ENCODE results near the gene DDX20. TPM values are rescaled to one million over a fixed set of nuclear protein-coding genes. Genes with fewer than 3 reads are reported as not detected.
"Not testable (repeated sequence)": the region's sequence is repeated elsewhere in the genome, so short reads cannot be mapped to it uniquely, and the experiment has no call there.

DDX20 gene
- total and polyA plus RNA-seq, 11 donors = 2.9 to 12.9 (median 7.3) TPM

- H3K27me3 ChIP-seq = no peaks in the 10 kb centered on the region
- no peak overlapping the region for H3K27ac ChIP-seq
- TF ChIP-seq POLR2A (IDR thresholded peaks at IDR 0.05) (no peak), CTCF (IDR thresholded peaks at IDR 0.05) (no peak)
- intact Hi-C loops (cut with DNase I) = loop anchor here in 5 of 10 donors (5.0 to 10.0 kb wide), 2 partner anchors 543 to 545 kb away; no protein-coding TSS in a partner anchor
- ATAC-seq (peak in 3 of 4 donors; percentile 31 to 73 (median 38)), DNase-seq (no peak)
- H3K9me3 ChIP-seq = no peaks in the 10 kb centered on the region
- no peaks in the 10 kb centered on the region for H3K36me3 ChIP-seq
- 45 to 56% (median 48%) methylated on average over 5 of the region's 5 CpGs for WGBS, 4 donors
- no peak overlapping the region for H3K4me3 ChIP-seq
- peaks cover 0 to 8% (median under 1%) of the 10 kb centered on the region in 12 donors for H3K4me1 ChIP-seq
Measured at GRCh38 chr1:111792249-111792648, 36.5 kb downstream of the DDX20 start.

- intact Hi-C loops (cut with DNase I) = loop anchor here in 5 of 10 donors (5.0 to 10.0 kb wide), 2 partner anchors 541 to 543 kb away; no protein-coding TSS in a partner anchor
- no peak for TF ChIP-seq POLR2A (IDR thresholded peaks at IDR 0.05)
- no peak for TF ChIP-seq CTCF (IDR thresholded peaks at IDR 0.05)
- ATAC-seq (no peak), DNase-seq (no peak)
- Histone ChIP-seq H3K4me1 (peaks cover 0 to 8% (median under 1%) of the 10 kb centered on the region in 12 donors), H3K27me3 (no peaks in the 10 kb centered on the region), H3K27ac (no peak overlapping the region), H3K9me3 (no peaks in the 10 kb centered on the region), H3K4me3 (no peak overlapping the region), H3K36me3 (no peaks in the 10 kb centered on the region)
- 39 to 81% (median 56%) methylated on average over 2 of the region's 2 CpGs for WGBS, 4 donors
Measured at GRCh38 chr1:111793923-111794322, 38.2 kb downstream of the DDX20 start.

DNA sequence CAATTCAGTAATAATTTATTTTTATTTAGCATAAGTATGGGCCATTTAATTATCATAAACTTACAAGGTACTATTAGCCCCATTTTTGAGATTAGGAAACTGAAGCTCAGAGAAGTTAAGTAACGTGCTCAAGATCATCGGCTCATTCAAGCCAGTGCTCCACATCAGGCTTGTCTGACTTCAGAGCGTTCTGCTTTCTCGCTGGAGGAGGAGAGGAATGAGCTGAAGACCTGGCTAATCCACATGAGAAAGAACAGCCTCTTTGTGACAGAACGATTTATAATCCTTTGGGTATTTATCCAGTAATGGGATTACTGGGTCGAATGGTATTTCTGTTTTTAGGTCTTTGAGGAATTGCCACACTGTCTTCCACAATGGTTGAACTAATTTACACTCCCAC is 39.7 kb downstream of the DDX20 start:
- WGBS, 4 donors = 84 to 90% (median 87%) methylated on average over 6 of the region's 6 CpGs
- no peak for ATAC-seq
- H3K36me3 ChIP-seq = no peaks in the 10 kb centered on the region
- DNase-seq = no peak
- no peak overlapping the region for H3K4me3 ChIP-seq
- no peak overlapping the region for H3K27ac ChIP-seq
- peaks cover 0 to 8% (median 0%) of the 10 kb centered on the region in 12 donors for H3K4me1 ChIP-seq
- H3K27me3 ChIP-seq = no peaks in the 10 kb centered on the region
- H3K9me3 ChIP-seq = no peaks in the 10 kb centered on the region
- intact Hi-C loops (cut with DNase I) = loop anchor here in 7 of 10 donors (5.0 to 10.0 kb wide), 3 partner anchors 197 to 542 kb away; no protein-coding TSS in a partner anchor
- no peak for TF ChIP-seq CTCF (IDR thresholded peaks at IDR 0.05)

DNA sequence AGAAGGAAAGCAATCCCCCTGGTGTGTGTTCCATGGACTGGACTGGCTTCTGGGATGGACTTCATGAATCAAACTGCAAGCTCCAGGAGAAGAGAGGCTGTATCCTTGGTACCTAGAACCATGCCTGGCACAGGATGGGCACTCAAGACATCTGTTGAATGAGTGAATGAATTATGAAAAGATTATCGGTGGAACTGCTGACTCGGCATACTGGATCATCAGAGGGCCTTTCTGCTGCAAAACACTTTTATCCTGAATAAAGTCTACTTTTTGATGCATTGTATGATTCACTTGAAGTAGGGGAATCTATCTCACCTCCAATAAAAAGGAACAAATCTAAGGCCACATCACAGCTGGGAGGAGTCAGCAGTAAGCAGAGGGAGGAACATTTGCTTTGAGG is 42.9 kb downstream of the DDX20 start:
- no peaks in the 10 kb centered on the region for H3K27me3 ChIP-seq
- ATAC-seq (no peak), DNase-seq (no peak)
- H3K4me1 ChIP-seq = peaks cover 0 to 20% (median 5%) of the 10 kb centered on the region in 12 donors
- no peak overlapping the region for H3K27ac ChIP-seq
- H3K9me3 ChIP-seq = no peaks in the 10 kb centered on the region
- intact Hi-C loops (cut with DNase I) = loop anchor here in 7 of 10 donors (5.0 to 10.0 kb wide), 3 partner anchors 194 to 539 kb away; no protein-coding TSS in a partner anchor
- H3K4me3 ChIP-seq = no peak overlapping the region
- H3K36me3 ChIP-seq = no peaks in the 10 kb centered on the region
- 95 to 96% (median 96%) methylated on average over 2 of the region's 2 CpGs for WGBS, 4 donors
- TF ChIP-seq POLR2A (IDR thresholded peaks at IDR 0.05) (no peak), CTCF (IDR thresholded peaks at IDR 0.05) (no peak)

- H3K9me3 ChIP-seq, DNase-seq, H3K27me3 ChIP-seq, H3K27ac ChIP-seq, H3K36me3 ChIP-seq, H3K4me3 ChIP-seq, ATAC-seq: not testable (repeated sequence)
- peaks cover 0 to 31% (median 8%) of the 10 kb centered on the region in 12 donors for H3K4me1 ChIP-seq
- intact Hi-C loops (cut with DNase I) = loop anchor here (5.0 to 10.0 kb wide), 6 partner anchors 85 to 538 kb away; no protein-coding TSS in a partner anchor
- 86 to 91% (median 91%) methylated on average over 8 to 14 of the region's 14 CpGs for WGBS, 4 donors
Measured at GRCh38 chr1:111799722-111800121, 44.0 kb downstream of the DDX20 start.
